ENCODE data around the gene ALX4. TPM values are rescaled to one million over a fixed set of nuclear protein-coding genes. Genes with fewer than 3 reads are reported as not detected.

ALX4 gene
- total and polyA plus RNA-seq, 3 donors from 2014 or later = 0.56 to 1.0 (median 0.58) TPM

DNA sequence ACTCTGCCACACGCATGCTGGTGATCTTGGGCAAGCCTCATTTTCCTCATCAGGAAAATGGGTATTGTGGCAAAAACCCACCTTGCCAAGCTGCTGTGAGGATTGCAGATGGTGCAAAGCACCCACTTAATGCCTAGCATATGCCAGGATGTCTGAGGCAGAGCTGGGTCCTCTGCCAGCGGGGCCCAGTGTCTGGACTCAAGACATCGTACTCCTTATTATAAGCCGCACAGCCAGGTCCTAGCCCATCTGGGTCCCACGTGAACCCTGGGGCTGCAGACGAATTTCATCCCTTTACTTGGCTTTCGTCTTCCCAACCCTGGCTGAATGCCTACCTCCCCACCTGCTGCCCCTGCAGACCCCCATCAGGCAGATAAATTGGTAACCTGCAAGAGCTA is 34.5 kb upstream of the ALX4 start:
- Histone ChIP-seq H3K36me3 (ENCODE audit: low read depth, missing control alignments) (no peaks in the 10 kb centered on the region), H3K27ac (no peak overlapping the region), H3K9me3 (no peaks in the 10 kb centered on the region), H3K4me3 (no peak overlapping the region), H3K27me3 (no peaks in the 10 kb centered on the region), H3K4me1 (no peaks in the 10 kb centered on the region)
- TF ChIP-seq POLR2A (IDR thresholded peaks at IDR 0.05) = no peak
- TF ChIP-seq, protein P1, sequence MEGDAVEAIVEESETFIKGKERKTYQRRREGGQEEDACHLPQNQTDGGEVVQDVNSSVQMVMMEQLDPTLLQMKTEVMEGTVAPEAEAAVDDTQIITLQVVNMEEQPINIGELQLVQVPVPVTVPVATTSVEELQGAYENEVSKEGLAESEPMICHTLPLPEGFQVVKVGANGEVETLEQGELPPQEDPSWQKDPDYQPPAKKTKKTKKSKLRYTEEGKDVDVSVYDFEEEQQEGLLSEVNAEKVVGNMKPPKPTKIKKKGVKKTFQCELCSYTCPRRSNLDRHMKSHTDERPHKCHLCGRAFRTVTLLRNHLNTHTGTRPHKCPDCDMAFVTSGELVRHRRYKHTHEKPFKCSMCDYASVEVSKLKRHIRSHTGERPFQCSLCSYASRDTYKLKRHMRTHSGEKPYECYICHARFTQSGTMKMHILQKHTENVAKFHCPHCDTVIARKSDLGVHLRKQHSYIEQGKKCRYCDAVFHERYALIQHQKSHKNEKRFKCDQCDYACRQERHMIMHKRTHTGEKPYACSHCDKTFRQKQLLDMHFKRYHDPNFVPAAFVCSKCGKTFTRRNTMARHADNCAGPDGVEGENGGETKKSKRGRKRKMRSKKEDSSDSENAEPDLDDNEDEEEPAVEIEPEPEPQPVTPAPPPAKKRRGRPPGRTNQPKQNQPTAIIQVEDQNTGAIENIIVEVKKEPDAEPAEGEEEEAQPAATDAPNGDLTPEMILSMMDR (IDR thresholded peaks at IDR 0.05) = no peak
- no peak for DNase-seq
- intact Hi-C loops (cut with DNase I; ENCODE audit: low total_unique reads) = no loop called here
- 92 to 93% methylated on average over 7 of the region's 7 CpGs for WGBS, 2 donors

DNA sequence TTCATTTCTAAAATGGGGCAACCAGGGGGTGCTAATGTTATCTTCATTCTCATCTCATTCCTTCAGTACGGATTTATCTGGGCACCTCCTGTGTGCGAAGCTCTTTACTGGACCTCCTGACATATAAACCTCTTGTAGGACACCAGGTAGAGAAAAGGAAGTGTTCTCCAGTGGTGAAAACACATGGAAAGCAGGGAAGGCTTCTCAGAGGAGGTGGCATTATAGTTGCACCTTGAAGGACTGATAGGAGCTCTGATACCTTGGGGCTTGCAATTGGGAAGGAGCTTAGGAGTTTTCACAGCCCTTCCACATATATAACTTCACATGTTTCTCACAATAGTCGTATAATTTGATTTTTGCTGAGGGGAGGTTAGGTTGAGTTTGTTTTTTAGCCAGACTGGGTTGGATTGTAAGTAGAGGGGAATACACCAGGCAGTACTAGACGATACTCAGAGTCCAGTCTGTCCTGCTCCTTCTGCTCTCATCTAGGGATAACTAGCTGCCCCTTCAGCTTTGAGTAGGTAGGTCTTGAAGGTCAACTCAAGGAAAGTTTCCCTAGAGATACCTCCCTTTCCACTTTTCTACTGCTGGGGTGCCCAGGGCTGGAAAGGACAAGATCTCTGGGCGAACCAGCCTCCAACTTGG is 34.0 kb upstream of the ALX4 start:
- 87 to 91% methylated on average over 5 of the region's 5 CpGs for WGBS, 2 donors
- no peak for TF ChIP-seq POLR2A (IDR thresholded peaks at IDR 0.05)
- TF ChIP-seq, protein P1 (IDR thresholded peaks at IDR 0.05) = no peak
- no peak for DNase-seq

DNA sequence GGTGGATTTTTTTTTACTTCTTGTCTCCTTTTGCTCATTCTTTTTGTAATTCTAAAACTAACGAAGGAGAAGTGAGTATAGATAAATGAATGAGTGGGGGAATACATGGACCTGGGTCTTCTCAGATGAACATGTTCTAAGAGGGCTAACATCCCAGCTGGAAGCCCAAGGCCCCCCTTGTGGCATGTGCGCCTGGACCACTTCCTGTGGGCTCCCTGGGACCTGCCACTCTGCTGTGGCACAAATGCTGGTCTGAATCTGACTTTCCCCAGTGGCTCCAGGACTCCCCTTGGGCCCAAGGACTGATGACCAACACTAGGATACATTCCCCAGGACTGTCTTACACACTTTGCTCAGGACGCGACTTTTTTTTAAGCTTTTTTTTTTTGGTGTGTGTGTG is 32.7 kb upstream of the ALX4 start:
- H3K27me3 ChIP-seq = no peaks in the 10 kb centered on the region
- no peak overlapping the region for H3K4me3 ChIP-seq
- 82 to 88% methylated on average over 4 of the region's 4 CpGs for WGBS, 2 donors
- no peaks in the 10 kb centered on the region for H3K36me3 ChIP-seq (ENCODE audit: low read depth, missing control alignments)
- intact Hi-C loops (cut with DNase I; ENCODE audit: low total_unique reads) = no loop called here
- no peak overlapping the region for H3K27ac ChIP-seq
- no peak for TF ChIP-seq POLR2A (IDR thresholded peaks at IDR 0.05)
- TF ChIP-seq, protein P1 (IDR thresholded peaks at IDR 0.05) = no peak
- no peaks in the 10 kb centered on the region for H3K9me3 ChIP-seq
- DNase-seq = no peak
- H3K4me1 ChIP-seq = no peaks in the 10 kb centered on the region

More for the DNA sequence above, 34.0 kb upstream of the ALX4 start:
- Histone ChIP-seq H3K9me3 (no peaks in the 10 kb centered on the region), H3K4me3 (no peak overlapping the region), H3K27me3 (no peaks in the 10 kb centered on the region), H3K4me1 (no peaks in the 10 kb centered on the region), H3K36me3 (ENCODE audit: low read depth, missing control alignments) (no peaks in the 10 kb centered on the region), H3K27ac (no peak overlapping the region)
- intact Hi-C loops (cut with DNase I; ENCODE audit: low total_unique reads) = no loop called here

DNA sequence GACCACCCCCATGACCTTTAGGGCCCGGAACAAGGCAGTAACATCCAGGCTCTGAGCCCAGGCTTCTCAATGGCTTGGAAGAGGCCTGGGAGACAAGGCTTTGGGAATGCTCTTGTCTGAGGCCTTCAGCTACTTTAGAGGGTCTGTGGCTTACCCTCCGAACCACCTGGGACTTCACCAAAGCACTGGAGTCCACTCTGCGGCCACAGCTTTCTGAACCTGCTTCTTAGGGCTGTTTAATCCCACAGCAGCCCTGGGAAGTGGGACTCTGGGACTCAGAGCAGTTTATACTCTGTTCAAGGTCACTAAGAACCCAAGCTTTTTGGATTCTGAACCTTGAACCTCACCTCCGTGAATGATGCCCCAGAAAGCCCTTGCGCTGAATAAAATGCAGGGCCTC is 30.7 kb upstream of the ALX4 start:
- H3K27ac ChIP-seq = no peak overlapping the region
- H3K36me3 ChIP-seq (ENCODE audit: low read depth, missing control alignments) = no peaks in the 10 kb centered on the region
- intact Hi-C loops (cut with DNase I; ENCODE audit: low total_unique reads) = no loop called here
- H3K27me3 ChIP-seq = no peaks in the 10 kb centered on the region
- no peak overlapping the region for H3K4me3 ChIP-seq
- no peak for DNase-seq
- TF ChIP-seq, protein P1 (IDR thresholded peaks at IDR 0.05) = no peak
- no peak for TF ChIP-seq POLR2A (IDR thresholded peaks at IDR 0.05)
- 87 to 92% methylated on average over 5 of the region's 5 CpGs for WGBS, 2 donors
- H3K4me1 ChIP-seq = no peaks in the 10 kb centered on the region
- no peaks in the 10 kb centered on the region for H3K9me3 ChIP-seq

DNA sequence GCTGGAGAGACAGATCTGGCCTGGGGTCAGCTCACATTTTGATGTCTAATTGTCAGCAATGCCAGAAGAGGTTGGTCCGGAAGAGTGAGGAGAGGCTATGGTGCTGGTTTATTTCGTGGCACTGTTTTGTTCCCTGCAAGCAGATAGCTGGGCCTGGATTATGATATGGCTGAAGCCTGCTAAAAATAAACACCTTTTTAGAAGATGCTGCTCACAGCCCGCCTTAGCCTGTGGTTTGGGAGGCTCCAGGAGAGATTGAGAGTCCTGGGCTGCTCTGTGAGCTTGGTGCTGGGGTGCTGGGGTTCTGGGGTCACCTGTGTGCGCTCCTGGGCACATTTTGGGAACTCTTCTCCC is 29.6 kb upstream of the ALX4 start:
- no peak for DNase-seq
- H3K4me1 ChIP-seq = no peaks in the 10 kb centered on the region
- TF ChIP-seq, protein P1 (IDR thresholded peaks at IDR 0.05) = no peak
- TF ChIP-seq POLR2A (IDR thresholded peaks at IDR 0.05) = no peak
- no peak overlapping the region for H3K27ac ChIP-seq
- H3K9me3 ChIP-seq = no peaks in the 10 kb centered on the region
- H3K36me3 ChIP-seq (ENCODE audit: low read depth, missing control alignments) = no peaks in the 10 kb centered on the region
- 93% methylated on average over 2 to 4 of the region's 4 CpGs for WGBS, 2 donors
- no peaks in the 10 kb centered on the region for H3K27me3 ChIP-seq
- intact Hi-C loops (cut with DNase I; ENCODE audit: low total_unique reads) = no loop called here
- no peak overlapping the region for H3K4me3 ChIP-seq

Measured in testis (tissue), 3 donors.